ENCODE measurements around the gene SEMA3D.
A peak's percentile ranks its signal among the peaks of the same experiment; 100 is the strongest.

SEMA3D gene

DNA sequence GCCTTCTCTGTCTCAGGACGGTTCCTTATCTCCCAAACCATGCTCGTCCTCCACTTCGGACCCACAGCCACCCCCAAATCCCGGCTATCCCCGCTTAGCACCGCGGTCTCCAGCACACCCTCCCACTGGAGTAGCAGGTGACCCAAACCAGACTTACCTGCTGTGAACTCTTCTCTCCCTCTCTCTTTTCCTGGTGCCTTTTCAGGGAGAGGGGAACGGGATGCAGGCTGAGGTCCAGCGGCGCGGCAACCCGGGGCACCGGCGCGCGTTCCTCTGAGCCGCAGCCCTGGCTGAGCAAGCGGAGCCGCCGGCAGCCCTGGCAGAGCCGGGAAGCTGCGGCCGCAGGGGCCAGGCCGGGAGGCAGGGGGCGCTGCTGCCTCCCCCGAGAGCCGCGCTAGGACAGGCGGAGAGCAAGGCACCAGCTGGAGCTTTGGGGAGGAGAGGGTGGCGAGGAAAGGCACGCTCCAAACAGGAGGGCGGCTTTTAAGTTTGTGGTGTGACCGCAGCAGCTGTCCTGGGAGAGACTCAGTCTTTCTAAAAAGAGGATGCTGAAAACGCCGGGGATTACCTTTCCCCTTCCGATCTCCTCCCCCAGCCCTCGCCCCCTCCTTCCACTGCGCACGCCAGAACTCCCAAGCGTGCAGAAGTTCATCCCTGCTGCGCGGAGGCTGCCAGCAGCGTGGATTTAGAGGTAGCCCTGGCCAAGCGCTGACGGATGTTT, at the start of gene SEMA3D:
Gene SEMA3D (minus strand): TSS at position 536 of the 721 bp plus-strand sequence. CDS start 65,165 bp downstream, outside the sequence.
- peak; percentile 72 for DNase-seq (ENCODE audit: low read depth)

DNA sequence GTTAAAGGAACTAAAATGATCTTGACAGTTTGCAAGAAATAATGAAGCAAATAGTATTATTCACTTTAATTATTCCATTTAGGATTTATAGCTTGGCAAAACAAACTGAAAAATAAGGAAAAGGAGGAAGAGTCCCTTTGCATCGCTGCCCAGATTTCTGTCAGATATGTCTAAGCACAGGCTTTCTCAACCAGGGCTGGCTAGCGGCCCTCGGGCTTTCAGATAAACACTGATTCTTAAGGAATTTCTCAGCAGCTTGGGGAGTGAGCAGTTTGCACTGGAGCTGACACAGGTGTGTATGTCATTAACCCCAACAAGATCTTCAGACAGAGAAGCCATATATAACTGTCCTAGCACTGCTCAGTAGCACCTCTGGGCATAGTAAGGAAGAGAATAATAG, 47.9 kb upstream of the SEMA3D start:
- DNase-seq (ENCODE audit: low read depth): no peak

- DNase-seq (ENCODE audit: low read depth): no peak
These were observed 45.2 kb upstream of the SEMA3D start for GRCh38 chr7:85232068-85232467.

- no peak for DNase-seq (ENCODE audit: low read depth)
These were observed 43.8 kb upstream of the SEMA3D start for GRCh38 chr7:85230623-85231022.

DNA sequence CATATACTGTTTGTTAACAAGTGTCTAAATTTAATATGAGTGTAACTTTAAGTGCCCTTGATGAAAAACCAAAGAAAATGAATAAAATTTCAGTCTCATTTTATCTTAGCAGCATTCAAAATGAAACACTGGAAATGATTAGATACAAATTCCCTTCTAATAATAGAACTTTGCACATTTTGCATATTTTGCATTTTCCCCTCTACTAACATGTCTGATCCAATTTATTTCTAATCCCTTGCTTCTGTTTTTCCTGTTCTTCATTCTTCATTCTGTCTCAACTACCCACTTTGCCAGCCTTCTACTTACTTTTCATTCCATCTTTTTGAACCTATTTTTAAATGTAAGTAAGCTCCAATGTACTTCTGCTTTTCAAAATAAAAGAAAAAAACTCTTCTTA, 42.7 kb upstream of the SEMA3D start:
- no peak for DNase-seq (ENCODE audit: low read depth)

DNA sequence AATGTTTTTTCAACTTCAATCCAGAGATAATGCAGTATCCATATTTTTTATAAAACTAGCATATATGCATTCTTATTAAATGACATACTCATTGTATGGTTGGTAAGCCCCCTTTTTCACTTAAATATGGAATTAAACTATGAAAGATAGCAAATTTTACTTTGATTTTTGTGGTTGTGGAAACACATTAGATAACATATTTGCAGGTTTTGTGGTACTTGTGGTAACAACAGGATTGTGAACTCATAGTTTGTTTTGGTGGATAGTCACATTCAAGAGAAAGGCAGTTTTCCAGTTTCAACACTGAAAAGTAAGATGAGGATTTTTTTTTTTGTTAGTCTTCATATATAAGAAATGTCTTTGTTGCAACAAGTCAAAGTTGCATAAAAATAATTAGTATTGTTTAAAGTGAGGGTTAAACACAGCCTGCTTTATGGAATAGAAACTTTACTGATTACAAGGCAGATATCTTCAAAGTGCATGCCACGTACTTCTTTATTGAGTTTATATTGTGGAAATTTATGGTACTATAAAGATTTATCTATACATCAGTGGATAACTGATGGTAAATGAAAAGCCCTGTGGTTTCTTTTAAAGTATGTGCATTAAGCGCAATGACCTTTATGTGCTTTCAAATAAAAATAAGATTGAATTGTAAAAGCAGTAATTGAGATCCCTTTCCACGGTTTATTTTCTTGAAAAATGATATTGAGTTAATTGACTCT, 39.7 kb upstream of the SEMA3D start:
- peak; percentile 31 for DNase-seq (ENCODE audit: low read depth)

GRCh38 chr7:85224171-85224570, 37.3 kb upstream of the SEMA3D start:
- DNase-seq (ENCODE audit: low read depth): no peak

DNA sequence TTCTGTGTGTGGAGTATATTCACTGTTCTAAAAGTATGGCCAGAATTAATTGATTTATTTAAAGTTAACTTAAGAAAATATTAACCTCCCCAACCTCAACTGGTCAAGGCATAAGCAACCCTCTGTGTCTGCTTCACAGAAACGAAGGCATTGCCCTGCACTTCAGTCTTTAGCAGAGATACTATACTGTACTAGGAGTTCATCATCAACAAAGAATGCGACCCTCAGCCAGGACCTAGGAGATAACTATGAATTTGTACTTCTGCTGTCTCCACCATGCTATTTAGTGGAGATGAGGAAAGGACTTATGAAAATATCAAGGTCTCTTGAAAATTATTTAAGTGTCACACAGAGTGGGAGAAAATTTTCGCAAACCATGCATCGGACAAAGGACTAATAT, 35.7 kb upstream of the SEMA3D start:
- DNase-seq (ENCODE audit: low read depth): peak; percentile 10

DNA sequence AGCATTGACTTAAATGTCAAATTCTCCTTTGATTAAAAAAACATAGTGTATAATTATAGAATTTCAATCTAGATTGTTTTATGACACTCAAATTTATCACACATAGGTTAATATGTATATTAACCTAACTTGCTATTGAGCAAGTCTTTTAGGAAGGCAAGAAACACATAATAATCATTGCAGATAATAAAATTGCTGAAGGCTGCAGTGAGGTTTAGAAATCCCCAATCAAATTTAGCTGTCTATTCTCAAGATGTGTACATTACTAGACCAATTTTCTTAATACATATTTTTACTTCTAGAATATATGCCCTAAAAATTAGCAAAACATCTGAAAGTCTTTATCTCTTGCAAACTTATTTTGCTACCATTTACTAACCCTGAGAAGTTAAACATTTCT, 34.9 kb upstream of the SEMA3D start:
- no peak for DNase-seq (ENCODE audit: low read depth)

GRCh38 chr7:85220651-85221050, 33.8 kb upstream of the SEMA3D start:
- no peak for DNase-seq (ENCODE audit: low read depth)

DNA sequence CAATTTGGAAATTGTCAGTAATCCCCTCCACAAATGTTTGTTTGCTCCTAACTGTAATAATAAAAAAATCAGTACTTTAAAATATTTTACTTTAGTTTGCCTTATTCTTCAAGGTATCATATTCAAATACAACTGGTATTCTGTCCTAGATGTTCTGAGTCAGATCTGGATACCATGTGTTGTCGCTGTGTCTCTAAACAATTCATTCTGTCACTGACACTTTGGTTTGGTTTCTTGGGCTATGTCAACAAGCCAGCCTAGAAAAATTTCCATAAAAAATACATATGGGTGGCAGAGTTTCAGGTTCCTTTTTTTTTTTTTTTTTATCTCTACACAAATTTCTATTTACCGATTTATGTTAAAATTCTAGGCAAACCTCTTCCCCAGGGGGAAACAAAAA, 33.2 kb upstream of the SEMA3D start:
- no peak for DNase-seq (ENCODE audit: low read depth)

DNA sequence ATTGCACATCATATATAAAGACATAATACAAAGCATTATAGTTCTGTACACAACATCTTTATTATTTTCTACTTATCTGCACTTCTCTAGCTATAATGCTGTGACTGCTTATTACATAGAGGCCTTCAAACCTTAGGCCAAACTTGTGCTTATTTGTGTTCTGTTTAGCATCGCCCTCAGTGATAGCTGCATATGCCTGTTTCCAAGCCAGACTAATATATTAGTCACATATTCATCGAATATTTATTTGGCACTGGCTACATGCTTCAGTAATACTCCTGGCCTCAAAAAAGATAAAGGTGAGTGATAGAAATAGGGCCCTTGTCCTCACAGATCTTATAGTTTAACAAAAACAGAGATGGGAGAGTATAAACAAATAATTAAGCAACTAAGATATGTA, 30.2 kb upstream of the SEMA3D start:
- no peak for DNase-seq (ENCODE audit: low read depth)

DNA sequence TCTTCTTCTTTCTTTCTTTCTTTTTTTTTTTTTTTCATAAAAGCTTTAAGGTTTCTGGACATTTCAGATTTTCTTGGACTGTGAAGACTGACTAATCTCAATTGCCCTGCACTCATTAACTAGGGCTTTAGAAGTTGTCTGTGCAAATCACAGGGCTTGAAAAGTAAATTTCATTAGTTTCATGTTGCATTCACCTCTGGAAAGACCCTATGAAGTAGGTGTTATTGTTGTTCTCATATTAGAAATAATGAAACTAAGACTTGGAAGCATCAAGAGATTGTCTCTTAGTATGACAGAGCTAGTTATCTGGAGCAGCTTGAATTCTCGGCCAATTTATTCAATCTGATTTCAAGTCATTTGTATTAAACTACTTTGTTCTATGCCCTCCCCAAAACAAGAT, 28.2 kb upstream of the SEMA3D start:
- DNase-seq (ENCODE audit: low read depth): no peak

- no peak for DNase-seq (ENCODE audit: low read depth)
These were observed 26.6 kb upstream of the SEMA3D start for GRCh38 chr7:85213500-85213899.

DNA sequence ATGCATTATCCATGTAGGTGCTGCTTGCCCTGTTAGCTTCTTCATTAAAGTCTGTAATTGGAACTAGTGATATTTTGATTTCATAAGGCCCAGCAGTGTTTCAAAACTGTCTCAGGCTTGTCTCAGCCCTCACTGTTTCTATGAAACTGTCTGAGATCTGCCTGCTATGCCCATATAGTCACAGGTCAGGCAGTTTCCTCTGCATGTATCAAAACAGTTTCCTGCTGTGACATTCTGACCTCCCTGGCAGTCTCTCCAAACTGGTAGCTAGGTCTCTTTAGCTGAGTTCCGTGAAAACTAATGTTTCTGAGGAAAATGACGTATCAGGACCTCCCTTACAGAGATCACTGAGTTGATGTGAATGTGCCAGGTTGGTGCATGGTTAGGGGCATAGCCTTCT, 18.9 kb upstream of the SEMA3D start:
- DNase-seq (ENCODE audit: low read depth): no peak

GRCh38 chr7:85204496-85204895, 17.6 kb upstream of the SEMA3D start:
- DNase-seq (ENCODE audit: low read depth): no peak

GRCh38 chr7:85204061-85204460, 17.2 kb upstream of the SEMA3D start:
- no peak for DNase-seq (ENCODE audit: low read depth)

DNA sequence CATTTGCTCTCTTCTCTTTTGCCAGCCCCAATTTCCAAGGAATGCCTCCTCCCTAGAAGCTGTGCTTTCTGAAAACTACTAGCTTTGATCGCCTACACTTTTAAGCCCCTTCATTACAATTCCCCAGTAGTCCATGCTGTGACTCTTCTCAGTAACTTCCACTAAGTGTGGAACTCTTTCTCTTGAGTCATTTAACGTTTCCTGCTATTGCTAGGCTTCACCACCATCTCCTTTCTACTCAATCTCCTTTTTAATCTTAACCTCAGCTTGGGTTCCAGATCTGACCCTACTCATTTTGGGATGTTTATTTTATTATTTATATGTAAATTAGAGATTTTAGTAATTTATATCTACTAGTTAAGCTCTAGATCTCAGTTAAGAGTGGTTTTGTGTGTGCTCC, 14.4 kb upstream of the SEMA3D start:
- no peak for DNase-seq (ENCODE audit: low read depth)

DNA sequence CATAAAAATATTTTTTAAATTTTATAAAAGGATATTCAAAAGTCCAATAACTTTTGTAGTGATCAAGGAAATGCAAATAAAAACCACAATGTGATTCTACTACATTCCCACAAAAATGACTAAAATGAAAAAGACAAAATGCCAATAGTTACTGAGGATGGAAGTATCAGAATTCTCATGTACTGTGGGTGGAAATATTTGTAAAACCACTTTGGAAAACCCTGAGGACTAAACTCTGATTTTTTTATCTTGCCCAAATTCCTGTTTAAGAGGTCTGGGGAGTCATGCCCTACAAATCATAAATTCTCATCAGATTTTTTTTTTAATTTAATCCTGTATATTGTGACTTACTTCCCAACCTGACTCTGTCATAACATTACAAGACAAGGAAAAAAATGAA, 9.8 kb upstream of the SEMA3D start:
- DNase-seq (ENCODE audit: low read depth): no peak

DNA sequence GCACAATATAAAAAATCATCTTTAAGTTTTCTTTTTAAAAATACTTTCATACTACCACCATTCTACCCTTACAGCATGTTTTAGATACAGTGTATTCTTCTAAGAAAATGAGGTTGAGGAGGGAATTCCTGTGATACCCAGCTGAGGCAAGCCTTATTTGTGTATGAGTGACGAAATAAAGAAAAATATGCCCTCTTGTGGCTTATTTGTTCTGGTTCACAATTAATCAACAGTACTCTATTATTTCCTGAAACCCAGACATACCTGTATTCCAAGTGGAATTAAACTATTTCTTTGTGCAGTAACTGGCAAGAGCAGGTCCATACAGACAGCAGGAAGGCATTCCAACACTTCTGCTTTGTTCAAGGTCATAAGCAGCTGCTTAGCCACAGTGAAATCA, 4.5 kb upstream of the SEMA3D start:
- peak; percentile 23 for DNase-seq (ENCODE audit: low read depth)

DNA sequence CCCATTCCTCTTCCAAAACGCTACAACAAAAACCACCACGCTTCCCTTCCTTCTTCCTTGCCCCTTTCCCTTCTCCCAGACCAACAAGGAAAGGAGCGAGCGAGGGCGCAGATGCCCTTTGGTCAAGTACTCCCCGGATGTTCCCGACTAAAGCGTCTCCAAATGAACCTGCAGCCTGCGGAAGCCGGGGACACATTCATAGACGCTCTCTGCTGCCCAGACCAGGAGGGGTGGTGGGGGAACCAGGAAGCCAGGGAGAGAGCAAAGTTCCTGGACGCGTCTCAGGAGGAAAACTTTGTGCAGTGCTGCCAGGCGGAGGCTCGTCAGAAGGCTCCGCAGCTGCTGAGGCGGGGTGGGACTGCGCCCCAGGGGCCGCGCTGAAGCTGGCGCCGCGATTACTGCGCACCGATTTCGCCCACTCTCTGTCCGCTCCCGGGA, 754 bp downstream of the SEMA3D start:
- peak; percentile 44 for DNase-seq (ENCODE audit: low read depth)

DNA sequence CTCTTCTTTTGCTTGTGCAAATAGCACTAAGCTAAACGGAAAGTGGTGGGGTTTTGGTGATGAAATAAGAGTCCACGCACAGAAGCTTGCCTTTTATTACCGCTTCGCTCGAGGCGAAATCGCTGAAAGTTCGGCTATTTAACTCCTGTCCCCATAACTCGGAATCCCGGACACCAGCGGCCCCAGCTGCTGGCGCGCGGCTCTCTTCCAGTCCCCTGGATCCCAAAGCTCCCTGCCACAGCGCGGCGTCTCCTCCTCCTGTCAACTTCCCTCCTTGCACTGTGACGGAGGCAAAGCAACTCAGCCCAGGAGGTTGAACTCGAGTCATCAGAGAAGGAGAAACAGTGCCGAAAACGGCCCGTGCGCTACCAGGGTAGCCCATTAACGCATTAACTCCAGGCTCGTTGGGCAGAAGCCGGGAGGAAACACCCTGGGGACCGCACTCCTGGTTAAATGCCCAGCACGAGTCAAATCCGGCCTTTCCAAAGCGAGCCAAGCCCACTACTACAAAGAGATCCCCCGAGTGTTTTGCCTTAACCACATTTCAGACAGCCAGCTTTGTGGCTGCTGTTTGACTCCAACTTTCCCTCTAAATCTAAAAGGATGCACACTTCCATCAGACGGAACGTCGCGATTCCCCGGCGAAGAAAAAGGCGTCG, 1.3 kb downstream of the SEMA3D start:
- DNase-seq (ENCODE audit: low read depth): peak; percentile 28

Measured in amniotic epithelial cell (primary cell).